GM19395 (cell line): ENCODE data around the gene AXIN1.
"Not testable (repeated sequence)": the region's sequence is repeated elsewhere in the genome, so short reads cannot be mapped to it uniquely, and the experiment has no call there.

Source experiments
- ATAC-seq: cut with Tn5 transposase; IDR thresholded peaks from one replicate; pipeline ENCODE4 v1.9.1; 2021; ENCODE audit warnings: mild to moderate bottlenecking, moderate library complexity; ENCODE audit not compliant: unreplicated experiment

Gene AXIN1

GRCh38 chr16:334164-334832, 18.2 kb downstream of the AXIN1 start:
- not testable (repeated sequence) for ATAC-seq

- no peak for ATAC-seq
These were observed 19.0 kb downstream of the AXIN1 start for GRCh38 chr16:333406-334094.

DNA sequence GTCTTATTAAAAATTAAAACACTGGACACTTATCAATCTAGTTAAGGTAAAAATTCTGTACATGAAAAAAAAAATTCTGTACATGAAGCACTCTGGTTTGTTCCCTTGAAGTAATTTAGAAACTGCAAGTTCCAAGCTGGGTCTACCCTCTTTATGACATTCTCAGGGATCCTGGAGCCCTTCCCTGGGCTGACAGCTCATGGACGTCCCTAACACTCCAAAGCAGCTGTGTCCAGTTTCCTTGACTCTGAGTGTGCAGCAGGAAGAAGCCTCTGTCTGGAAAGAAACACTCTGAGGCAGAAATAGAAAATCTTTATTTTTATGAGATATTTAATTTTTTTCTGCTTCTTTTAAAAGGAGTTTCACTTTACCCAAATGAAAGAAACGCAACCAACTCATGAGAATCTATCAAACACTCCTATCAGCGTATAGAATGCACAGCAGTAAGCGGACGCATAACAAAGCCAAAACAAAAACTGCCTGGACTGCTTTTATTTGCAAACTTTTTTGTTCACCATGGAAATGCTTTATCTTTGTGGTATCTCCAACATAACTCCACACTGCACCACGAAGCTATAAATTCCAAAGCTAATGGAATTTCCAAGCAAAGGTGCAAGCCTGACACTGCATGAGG, 21.2 kb downstream of the AXIN1 start:
- not testable (repeated sequence) for ATAC-seq

GRCh38 chr16:330741-331140, 21.8 kb downstream of the AXIN1 start:
- ATAC-seq, result no peak

DNA sequence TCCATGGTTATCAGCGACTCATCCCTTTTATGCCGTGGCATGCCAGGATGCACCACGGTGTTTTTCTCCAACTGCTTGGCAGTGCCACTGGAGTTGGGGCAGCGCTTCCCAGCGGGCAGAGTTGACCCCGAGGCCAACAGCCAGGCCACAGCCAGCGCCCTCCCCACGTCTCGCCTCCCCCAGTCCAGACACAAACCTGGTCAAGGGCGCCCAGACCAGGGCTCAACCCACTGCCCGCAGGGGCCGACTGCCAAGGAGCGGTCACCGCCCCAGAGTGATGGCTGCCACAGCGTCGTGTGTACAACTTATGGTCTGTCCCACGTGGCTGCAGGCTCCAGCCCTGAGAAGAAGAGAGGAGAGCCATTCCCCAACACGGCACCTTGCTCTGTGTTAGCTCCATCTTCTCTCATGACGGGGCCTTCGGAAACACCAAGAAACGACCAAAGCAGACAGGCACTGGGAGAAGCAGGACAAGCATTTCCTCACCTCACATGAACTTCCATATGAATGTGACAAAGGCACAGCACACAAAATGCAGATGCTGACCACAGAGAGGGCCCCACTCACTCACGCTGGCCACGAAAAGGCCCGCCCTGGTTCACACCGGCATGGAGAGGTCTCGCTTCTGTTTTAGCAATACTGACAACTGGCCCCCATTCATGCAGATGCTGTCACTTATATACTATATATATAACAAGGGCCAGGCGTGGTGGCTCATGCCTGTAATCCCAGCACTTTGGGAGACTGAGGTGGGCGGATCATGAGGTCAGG, 27.0 kb downstream of the AXIN1 start:
- ATAC-seq, result no peak

GRCh38 chr16:324451-325334, 27.8 kb downstream of the AXIN1 start:
- ATAC-seq, result no peak

DNA sequence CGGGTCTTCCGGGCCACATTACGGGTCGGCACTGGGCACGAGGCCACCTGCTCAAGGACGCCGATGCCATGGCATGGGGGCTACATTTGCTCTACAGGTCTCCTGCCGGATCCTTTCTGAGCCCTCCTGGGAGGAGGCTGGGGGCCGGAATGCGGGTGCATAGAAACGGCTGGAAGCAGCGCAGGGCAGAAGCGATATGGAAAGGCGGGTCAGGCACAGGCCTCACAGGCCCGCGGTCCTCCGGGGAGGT, 28.4 kb downstream of the AXIN1 start:
- ATAC-seq, result no peak

GRCh38 chr16:322476-323143, 29.9 kb downstream of the AXIN1 start:
- ATAC-seq, result no peak

- no peak for ATAC-seq
These were observed 31.0 kb downstream of the AXIN1 start for GRCh38 chr16:321532-321931.

GRCh38 chr16:320206-320605, 32.3 kb downstream of the AXIN1 start:
- ATAC-seq, result no peak

- no peak for ATAC-seq
These were observed 33.9 kb downstream of the AXIN1 start for GRCh38 chr16:318628-319027.

DNA sequence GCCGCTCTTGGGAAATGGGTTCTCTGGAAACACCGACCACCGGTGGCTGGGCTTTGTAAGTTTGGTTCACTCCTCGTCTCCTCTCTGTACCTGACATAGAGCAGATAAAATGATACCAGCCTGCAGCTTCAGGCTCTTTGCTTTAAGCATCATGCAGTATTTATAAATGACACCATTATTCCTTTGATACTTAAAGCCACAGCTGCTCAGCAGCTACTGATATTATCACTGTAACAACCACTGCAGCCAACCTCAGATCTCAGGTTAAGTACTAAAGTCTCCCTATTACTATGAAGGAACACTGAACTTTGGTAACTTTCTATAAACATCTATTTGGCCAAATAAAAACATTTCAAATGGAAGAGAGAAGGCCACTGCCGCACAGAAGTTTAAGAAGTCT, 34.9 kb downstream of the AXIN1 start:
- ATAC-seq, result no peak

DNA sequence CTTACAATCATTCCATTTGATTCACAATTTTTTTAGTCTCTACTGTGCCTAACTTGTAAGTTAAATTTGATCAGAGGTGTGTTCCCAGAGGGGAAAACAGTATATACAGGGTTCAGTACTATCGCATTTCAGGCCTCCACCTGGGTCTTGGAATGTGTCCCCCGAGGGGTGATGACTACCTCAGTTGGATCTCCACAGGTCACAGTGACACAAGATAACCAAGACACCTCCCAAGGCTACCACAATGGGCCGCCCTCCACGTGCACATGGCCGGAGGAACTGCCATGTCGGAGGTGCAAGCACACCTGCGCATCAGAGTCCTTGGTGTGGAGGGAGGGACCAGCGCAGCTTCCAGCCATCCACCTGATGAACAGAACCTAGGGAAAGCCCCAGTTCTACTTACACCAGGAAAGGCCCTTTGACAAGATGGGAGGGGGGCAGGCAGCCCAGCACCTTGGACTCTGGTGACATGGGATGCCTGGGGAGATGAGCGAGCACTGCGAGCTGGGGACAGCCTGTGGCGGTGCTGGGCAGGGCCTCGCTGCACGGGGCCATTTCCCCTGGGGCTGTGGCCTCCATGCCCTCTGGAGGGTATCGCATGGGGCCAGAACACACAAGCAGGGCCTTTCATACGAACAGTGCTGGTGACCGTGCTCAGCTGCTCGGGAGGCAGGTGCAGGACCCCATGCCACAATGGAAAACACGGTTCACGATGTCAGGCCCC, 35.6 kb downstream of the AXIN1 start:
- ATAC-seq, result no peak

DNA sequence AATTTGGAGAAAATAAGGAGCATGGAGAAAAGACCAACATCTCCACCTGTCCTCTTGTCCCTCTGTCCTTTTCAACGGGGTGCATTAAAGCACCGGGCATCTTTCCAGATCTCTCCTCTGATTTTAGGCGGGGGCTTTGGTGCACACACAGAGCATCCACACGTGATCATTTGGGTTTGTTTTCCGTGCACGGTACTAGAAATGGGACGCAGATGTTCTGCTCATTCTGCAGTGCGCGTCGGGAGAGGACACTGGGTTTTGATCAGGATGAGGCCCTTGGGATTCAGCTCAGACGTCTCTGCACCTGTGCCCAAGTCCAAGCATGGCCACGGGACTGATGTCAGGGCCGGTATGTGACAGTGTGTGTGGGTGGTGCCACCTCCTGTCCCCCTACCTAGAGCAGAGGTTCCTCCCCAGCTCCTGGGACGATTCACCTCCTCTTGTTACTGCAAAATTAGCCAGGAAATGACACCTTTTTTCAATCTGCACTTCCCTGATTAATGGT, 37.7 kb downstream of the AXIN1 start:
- ATAC-seq, result no peak

DNA sequence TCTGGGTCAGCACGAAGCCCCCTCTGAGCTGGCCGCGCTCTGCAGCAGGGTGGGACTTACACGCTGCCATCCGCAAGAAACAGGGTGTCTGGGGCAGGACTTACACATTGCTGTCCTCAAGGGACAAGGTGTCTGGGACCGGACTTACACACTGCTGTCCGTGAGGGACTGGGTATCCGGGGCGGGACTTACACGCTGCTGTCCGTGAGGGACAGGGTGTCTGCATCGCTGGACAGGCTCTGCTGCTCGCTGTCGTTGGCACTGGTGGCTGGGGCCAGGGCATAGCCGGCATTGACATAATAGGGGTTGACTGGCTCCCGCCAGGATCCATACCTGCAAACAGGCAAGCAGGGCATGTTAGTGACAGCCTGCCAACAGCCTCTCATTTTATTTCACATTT, 38.2 kb downstream of the AXIN1 start:
- ATAC-seq, result no peak

DNA sequence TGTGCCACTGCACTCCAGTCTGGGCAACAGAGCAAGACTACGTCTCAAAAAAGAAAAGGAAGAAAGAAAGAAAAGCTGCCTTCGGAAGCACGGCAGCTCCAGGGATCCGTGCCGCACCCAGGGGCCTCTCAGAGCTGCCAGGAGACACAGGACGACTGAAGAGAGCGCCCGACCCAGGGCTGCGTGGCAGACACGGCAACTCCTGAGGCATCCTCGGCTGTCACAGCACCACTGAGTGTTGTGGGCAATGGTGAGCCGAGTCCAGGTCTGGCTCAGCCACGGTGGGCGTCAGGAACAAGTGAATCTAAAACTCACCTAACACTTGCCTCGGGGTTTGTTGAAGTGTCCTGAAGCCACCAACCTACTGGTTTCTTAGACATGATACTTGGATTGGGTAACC, 40.8 kb downstream of the AXIN1 start:
- ATAC-seq, result no peak

DNA sequence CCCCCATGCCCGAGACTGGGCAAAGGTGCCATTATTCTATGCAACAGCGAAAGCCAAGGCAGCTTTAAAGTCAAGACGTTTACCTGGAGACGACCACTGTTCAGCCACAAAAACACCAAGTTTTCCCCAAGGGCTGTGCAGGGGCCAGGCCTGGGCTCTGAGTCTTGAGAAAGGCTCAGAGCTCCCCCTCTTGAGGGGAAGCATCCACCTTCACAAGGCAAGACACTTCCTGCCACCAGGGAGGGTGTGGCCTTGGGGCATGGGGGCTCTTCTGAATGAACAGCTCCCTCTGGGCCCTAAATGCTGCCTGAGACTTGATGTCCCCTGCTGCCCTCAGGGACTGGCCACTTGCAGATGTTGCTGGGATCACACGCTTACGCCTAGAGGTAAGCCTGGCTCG, 43.0 kb downstream of the AXIN1 start:
- no peak for ATAC-seq

- no peak for ATAC-seq
These were observed 44.7 kb downstream of the AXIN1 start for GRCh38 chr16:307691-308312.

GRCh38 chr16:306911-307370, 45.6 kb downstream of the AXIN1 start:
- ATAC-seq, result no peak
